ENCODE results near the gene WDFY4.

Gene WDFY4

DNA sequence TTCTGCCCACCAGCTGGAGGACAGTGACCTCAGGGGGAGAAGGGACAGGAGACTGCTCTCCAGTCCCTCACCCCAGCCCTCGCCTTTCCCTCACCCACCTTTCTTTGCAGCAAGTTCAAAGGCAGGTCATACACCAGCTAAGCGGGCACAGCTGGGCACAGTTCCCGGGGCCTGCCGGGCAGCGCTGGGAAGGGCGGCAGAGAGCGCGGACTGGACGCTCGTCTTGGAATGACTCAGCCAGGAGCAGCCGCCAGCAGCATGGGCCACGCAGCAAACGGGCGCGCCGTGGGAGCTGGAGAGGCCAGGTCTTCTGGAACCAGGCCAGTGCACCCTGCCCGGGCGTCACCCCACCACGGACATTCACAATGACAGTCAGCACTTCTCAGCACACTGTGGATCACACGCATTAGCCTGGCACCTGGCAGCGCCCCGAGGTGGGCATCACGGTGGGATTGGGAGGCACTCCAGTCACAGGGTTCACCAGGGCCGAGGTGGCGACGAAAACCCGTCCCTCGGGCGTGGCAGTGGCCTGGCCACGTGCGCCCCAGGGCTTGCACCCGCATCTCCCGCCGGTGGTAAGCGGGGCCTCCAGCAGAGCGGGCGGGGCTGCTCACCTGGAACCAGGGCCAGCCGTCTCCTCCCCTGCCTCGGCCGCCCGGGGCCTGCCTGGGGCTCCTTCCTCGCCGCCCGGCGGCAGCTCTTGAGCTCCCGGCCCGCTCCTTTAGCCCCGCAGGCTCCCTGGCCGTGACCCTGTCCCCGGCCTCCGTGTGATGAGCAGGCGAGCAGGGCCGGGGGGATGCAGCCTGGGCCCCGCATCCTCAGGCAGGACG is 29.0 kb upstream of the WDFY4 start:
- no peak for DNase-seq

DNA sequence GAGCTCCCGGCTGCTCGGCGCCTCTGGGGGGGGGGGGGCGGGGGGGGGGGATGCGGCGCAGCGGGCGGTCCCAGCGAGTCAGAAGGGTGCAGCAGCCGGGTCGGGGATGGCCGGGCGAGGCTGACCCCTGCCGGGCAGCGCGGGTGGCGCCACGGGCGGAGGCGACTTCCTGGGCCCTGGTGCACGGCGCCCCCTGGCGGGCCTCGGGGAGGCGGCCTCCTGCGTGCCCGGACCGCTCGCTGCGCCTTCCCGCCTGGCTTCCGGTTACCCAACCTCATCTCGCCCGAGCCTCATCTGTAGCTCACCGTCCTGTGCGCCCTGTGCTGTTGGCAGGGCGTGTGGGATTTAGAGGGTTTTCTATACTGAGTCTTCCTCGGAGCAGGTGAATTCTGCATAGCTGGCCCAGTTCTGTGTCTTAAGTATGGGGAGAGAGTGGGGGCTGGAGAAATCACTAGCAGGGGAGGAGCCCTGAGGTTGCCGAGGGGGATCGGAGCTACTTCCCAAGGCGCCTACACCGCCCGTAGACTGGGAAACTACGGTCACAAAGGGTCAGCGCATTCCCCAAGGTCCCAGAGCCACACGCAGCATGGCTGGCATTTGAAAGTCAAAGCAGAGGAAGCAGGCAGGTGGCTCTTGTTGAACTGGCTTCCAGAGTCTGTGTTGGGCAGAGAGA is 28.3 kb upstream of the WDFY4 start:
- DNase-seq = peak; percentile 85

DNA sequence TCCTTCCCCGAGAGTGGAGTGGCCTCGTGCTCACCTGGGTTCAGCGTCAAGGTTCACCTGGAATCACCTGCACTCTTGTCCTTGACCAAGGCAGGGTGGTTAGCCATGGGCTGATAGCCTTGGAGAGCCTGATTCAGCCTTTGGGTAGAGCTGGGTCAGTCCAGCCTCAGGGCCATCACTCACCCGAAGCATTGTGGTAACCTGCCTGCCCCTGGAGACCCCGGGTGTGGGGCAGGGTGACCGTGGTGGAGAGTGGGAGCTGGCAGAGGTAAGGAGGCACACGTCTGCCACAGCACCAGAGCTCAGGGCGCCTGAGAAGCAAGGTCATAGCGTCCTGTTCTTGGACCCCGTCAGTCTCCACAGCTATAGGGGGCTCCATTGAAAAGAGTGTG is 27.8 kb upstream of the WDFY4 start:
- DNase-seq = no peak

DNA sequence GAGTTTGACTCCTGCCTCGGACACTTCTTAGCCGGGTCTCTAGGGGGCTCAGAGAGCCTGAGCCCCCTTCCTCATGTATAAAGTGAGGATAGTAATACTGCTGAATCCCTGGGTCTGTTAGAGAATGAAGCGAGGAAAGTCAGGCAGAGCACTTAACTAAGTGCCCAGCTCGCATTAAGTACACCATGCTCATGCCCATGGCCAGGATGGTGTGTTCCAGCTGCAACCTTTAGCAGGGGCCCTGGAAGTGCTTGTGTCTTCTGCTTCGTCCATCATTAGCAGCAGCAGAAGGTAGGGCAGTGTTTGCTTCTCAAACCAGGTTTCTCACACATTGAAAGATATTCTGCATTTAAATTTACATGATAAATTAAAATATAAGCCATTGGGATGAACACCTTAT is 27.3 kb upstream of the WDFY4 start:
- DNase-seq = no peak

DNA sequence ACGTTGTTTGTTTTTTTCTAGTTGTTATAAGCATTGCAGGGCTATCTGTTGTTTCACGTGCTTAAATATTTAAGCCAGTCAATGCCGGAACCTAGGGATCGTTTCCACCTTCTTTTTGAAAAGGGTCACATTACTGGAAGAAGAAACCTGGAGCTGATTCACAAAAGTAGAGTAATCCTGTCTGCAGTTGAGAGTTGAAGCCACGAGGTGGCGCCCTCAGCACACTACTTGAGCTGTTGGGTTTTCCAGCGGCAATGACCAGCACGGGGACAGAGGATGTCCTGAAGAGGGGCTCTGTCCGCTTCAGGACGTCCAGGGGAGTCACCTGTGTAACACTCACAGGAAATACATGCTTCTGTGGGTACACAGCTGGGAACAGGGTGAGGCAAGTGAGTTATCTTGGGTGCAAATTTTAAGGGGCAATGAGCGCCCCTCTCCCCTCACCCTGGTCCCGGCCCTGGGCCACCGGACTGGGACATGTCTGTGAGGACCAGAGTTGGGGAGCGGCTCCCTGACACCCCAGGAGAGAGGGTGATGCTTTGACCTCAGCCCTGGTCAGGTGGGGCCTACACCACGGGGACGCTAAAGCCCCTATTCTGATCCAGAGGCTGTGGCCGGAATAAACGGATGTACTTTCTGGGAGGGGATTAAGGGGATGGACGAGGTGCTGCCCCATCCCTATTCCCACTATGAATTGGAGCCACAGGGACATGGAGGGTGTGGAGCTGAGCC is 26.3 kb upstream of the WDFY4 start:
- peak; percentile 67 for DNase-seq

DNA sequence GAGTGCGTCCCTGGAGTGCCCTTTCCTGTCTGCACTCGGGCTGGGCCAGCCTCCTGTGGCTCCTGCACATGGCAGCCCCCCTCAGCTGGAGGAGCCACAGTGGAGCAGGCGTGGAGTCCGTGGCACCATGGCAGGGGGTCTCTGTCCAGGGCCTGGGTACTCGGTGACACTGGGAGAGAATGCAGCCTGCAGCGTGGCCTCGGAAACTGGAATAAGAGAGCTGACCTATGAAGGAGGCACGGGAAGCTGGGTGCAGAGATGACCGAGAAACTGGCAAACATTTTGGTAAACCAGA is 25.8 kb upstream of the WDFY4 start:
- no peak for DNase-seq

DNA sequence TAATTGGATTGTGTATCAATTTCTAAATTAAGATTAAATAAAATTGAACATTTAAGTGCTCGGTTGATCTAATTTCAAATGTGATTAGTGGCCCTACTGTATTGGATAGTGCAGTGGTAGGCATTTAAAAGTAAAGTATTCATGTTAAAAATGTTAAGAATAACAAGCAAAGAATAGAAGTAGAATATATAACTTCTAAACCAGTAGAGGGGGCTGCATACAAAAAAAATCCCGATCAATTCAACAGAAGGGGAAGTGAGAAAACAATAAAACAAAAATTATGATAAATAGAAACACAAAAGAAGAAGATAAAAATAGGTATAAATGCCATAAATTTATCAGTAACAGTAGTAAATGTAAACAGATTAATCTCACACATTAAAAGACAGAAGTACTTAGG is 24.9 kb upstream of the WDFY4 start:
- no peak for DNase-seq

DNA sequence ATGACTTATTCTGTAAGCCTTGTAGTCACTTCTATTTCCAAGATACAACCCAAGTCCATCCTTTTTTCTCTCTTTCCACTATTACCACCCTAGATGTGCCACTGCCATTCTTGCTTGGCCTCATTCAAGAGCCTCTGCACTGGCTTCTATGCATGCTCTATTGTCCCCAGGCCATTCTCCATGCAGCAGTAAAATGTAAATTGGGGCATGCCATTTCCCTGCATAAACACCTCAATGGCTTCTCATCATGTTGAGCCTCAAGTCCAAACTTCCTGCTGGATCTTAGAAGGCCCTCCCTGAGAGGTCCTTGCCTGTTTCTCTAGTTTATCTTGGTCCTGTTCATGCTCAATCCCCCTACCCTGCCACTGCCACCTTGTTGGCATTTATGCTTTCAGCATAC is 23.2 kb upstream of the WDFY4 start:
- no peak for DNase-seq

DNA sequence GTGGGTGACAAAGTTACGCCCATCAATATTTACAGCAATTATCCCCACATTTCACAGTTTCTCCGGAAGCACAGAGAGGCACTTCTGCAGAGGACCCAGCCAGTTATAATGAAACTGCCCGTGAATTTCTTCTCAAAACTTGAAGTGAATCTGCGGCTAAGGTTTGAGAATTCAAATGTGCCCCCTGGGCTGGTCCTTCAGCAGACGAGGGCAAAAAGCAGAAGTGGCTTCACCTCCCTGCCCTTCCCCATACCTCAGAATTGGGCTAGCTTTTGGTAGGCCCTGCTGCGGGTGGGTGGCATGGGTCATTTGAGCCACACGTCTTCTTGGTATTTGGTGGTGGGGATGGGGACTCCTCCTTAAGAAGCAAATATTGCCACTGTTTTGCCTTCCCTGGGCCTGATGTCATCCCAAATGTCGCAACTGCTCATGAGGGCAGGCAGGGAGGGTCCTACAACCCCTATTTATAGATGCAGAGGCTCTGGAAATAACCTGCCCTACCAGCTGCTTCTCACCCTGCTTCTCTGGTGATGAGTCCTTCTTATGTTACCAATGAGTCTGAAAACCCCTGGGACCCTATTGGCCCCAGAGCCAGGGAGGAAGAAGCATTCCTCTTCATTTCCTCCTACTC is 16.6 kb upstream of the WDFY4 start:
- DNase-seq = no peak

DNA sequence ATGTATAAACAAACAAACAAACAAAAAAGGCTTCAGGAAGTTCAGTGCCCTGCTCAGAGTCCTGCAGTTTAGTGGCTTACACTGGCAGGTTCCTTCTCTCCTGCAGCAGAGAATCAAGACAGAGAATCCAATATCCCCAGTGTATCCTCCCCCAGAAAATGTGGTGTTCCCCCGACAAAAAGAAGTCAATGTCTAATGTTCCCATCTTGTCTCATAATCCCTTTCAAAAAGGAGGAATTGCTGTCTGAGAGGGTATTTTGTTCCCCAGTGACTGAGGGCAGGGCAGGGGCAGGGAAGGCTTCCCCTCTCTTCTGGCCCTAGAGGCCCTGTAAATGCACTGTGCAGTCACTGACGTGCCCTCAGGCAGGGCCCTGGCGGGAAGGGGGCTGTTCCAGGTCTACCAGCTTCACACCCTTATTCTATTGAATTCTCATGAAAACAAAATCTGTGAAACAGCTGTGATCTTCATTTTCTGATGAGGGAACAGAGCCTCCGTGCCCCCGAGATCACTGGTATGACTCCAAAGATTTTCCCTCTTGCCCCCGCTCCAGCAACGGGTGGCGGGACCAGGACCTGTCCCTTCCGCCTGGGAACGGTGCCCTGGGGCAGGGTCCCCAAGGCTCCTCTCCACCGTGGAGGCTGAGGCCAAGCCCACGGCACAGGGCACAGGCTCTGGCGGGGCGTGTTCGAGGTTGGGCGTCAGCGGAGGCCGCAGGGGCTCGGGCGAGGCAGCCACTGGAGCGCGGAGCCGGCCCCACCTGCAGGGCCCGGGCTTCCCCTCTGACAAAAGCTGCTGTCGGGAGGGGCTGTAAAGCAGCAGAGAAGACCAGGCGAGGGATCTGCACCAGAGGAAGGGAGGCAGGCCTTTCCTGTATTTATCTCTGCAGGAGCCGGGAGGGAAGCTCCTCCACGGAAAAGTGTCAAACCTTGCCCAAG is 13.4 kb upstream of the WDFY4 start:
- no peak for DNase-seq

DNA sequence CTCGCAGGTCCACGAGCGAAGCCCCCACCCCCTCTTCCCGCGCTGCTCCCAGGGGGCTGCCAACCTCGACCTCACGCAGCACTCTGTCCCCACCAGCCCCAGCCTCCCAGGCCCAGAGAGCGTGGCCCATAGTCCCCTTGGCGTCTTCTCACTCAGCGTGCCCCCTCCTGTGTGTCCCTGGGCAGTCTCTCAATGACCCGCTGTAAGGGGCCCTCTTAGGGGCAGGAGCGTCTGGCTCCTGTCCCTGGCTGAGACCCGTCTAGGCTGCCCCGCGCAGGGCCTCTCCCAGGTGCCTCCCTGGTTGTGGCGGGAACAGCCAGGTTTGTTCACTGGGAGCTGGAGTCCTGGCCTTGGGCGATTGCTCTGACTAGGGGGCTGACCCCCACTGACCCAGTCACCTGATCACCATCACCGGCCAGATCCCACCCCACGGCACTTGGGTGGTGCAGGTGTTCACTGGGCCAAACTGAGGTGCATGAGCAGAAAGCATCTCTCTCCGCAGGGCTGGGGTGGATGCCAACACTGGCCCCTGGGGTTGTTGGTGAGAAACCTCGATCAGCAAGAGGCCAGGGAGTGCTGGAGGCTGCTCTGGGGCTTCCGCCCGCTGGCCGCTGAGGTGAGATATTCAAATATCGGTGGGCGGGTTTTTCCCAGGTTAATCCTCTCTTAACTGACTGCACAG is 12.6 kb upstream of the WDFY4 start:
- no peak for DNase-seq

DNA sequence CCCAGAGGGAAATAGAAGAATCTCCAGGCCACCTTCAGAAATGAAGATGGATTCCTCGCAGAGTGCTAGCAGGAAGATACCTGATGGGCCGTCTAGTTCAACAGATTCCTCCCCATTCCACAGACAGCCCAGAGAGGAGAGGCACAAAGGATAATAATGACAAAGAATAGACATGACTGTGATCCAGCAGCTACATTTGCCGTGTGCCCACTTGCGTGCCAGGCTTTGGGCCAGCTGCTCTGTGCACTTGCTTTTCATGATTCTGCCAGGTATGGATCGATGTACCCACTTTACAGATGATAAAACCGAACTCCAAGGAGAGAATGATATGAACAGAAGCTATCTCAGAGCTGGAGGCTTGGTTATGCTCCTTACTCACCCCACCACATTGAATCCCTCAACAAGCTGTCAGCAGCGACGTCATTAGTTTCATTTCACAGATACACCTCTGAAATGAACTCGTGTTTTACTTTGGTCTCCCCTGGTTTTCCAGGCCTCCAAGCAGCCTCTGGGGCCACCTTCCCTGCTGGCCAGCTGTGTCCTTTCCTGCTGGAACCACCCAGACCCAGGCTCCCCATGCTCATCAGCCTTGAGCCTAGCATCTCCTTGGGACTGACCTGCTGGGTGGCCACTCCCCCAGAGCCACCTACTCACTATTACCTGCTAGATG is 11.9 kb upstream of the WDFY4 start:
- no peak for DNase-seq

DNA sequence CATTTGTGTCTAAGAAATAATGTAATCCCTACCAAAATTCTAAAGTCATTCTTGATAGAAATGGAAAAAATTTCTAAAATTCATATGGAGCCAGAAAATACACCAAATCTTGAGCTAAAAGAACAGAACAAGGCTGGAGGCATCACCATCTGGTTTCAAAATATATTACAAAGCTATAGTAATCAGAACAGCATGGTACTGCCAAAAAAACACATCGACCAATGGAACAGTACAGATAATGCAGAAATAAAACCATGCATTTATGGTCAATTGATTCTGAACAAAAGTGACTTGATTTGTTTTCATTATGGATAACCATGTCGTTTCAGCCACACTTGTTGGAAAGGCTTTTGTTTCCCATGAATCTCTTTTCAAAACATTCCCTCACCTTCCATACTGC is 7.0 kb upstream of the WDFY4 start:
- no peak for DNase-seq

DNA sequence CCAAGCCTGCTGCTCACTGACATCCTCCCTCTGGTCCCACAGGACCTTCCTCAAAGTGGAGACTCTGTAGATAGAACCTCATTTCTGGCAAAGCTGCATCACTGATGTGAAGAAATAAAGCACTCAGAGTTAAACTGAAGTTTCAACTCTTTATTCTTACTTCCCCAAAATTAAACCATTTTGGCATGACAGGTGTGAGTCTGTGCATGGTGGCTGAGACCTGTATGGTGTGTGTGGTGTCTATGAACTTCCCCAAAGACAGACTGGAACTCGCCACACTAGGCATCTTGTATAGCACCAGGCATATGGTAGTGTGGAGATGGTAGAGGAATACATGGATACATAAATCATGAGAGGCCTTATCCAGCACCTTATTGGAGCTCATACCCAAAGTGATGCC is 6.6 kb upstream of the WDFY4 start:
- no peak for DNase-seq

DNA sequence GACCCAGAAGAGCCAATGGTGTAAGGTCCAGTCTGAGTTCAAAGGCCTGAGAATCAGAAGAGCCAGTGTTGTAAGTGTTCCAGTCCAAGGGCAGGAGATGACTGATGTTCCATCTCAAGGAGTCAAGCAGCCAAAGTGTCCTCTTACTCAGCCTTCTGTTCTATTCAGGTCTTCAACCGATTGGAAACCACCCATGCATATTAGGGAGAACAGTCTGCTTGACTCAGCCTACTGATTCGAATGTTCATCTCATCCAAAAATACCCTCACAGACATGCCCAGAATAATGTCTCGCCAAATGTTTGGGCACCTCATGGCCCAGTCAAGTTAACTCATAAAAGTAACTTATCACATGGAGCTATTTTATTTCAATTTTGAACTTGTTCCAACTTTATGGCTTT is 2.9 kb upstream of the WDFY4 start:
- DNase-seq = no peak

DNA sequence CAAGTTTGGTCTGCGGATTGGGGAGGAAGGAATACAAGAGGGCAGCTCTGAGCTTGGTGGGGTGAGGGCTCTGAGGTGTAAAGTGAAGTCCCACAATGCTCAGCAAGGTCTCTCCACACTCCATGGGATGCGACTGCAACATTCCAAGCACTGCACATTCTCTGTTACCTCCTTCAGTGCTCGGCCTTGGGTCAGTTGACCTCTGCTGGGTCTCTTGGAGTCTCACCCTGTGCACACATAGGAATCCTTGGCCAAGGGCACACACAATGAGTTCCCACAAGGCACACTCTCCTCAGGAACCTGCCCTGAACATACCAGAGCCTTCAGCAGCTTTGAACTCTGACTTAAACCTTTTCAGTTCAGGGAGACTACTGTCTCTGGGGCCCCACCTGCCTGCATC is 2.4 kb upstream of the WDFY4 start:
- DNase-seq = no peak

DNA sequence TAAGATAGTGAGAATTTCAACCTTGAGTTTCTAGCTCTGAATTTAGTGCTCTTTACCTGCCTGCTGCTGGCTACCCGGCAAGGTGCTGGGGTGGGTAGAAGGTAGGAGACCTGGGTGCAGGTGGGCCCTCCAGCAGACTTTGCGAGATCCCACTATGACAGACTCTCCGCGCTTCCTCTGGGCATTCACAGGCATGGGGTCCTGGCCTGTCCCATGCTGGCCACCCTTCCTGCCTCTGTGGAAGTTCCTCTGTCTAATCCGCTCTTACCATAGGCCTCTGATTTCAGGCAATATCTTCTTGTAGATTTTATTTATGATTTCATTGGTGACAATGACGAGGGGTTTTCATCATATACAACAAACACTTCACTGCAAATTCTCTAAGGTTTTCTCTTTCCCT is 1.2 kb upstream of the WDFY4 start:
- no peak for DNase-seq

DNA sequence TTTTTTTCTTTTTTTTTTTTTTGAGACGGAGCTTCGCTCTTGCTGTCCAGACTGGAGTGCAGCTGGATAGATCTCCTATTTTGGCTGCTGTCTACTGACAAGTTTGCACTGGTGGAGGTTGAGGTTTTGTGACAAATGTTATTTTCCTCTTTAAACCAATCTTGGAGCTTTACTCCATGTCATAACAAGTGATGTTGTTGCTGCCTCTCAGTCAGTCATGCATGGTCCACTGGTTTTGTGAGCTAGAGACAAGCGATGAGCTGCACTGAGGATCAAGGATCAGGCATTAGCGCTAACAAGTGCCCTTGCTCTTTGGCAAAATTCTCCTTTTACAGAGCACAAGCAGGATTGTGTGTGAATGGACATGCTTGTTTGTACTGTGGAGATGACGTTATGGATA is 805 bp upstream of the WDFY4 start:
- DNase-seq = no peak

DNA sequence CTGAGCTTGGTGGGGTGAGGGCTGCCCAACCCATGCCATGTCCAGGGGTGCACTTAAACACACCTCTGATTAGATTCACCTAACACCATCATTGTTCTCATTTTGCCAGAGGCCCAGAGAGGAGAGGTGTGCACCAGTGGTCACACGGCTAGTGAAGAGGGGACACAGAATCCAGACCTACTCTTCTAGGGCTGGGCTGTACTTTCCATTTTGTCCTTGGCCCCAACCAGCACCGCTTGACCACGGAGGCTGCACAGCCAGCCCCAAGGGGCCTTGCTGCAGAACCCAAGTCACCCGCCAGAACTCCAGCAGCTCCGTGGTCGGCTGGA is 246 bp upstream of the WDFY4 start:
- no peak for DNase-seq

DNA sequence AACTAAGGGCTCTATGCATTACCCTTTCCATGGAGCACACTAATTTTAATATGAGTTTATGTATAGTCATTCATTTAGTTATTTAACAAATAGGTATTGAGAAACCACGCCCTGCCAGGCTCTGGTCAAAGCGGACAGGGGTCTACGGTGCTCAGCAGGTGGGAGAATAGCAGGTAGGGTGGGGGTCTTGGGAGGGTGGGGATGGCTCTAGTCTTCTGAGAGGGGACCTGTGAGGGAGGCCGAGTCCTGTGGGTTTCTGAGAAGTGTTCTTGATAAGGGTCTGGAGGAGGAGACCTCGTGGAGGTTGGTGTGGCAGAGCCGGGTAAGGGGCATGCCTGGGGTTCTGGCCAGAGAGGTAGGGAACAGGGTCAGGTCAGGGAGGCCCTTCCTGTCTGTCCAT is 1.1 kb downstream of the WDFY4 start:
- no peak for DNase-seq

DNA sequence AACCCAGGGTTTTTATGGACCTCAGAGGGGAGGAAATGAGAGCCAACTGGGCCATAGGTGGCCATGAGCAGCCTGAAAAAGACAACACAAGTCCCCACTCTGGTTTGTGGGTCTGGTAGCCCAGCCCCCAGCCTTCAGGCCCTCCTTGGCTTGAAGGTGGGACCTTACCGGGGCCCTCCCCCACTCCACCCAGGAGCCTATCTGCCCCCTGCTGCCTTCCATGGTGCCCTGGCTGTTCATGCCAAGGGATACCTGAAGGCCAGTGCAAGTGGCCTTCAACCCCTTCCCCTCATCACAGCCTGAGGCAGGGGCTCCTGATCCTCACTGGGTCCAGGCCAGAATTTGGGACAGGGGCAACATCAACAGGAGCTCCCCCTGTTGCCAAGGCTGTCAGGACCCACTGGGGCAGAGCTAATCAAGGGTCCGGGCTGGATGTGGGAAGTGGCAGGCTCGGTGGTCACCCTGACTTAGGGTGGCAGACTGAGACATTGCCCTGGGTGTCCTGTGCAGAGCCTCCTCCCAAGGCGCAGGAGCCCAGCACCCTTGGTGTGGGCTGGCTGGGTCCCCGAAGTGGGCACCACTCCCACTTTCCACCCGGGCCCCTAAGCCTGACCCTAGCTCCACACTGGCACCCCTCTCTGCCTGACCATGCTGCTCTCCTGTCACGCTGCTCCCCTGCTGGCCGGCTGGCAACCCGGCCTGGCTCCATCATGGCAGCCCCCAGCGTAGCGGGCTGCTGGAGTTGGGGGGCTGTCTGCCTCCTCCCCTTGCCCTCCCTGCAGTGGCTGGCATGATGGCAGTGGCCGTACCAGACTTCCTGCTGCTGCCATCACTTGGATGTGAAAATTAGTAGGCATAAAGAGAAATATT is 6.4 kb downstream of the WDFY4 start:
- no peak for DNase-seq
